GM23248 (cell line): ENCODE measurements around the gene LONP2. TPM values are rescaled to one million over a fixed set of nuclear protein-coding genes. Genes with fewer than 3 reads are reported as not detected.

Source experiments
- DNase-seq: peaks from one replicate; pipeline ENCODE4 v3.0.0-alpha.2; 2015
- H2AFZ ChIP-seq: fragments of 200-600 bp; sonication (generic); 2 replicates; pipeline ENCODE4 v1.6.1; 2016; ENCODE audit warnings: antibody characterized with exemption
- H3F3A ChIP-seq: fragments of 200-600 bp; sonication (generic); 2 replicates; pipeline ENCODE4 v1.6.1; 2016; ENCODE audit warnings: mild to moderate bottlenecking, antibody characterized with exemption, mixed run types; ENCODE audit not compliant: insufficient read depth
- H3K27ac ChIP-seq: fragments of 200-600 bp; sonication (generic); 2 replicates; pipeline ENCODE4 v1.5.1; 2016; ENCODE audit warnings: mild to moderate bottlenecking
- H3K27me3 ChIP-seq: fragments of 200-600 bp; sonication (generic); replicated peaks from 2 replicates; pipeline ENCODE4 v1.6.1; 2016; ENCODE audit warnings: mild to moderate bottlenecking; ENCODE audit not compliant: insufficient read depth
- H3K36me3 ChIP-seq: fragments of 200-600 bp; sonication (generic); 2 replicates; pipeline ENCODE4 v1.6.1; 2016; ENCODE audit warnings: low read depth, mild to moderate bottlenecking
- H3K4me1 ChIP-seq: fragments of 200-600 bp; sonication (generic); 2 replicates; pipeline ENCODE4 v1.6.1; 2016; ENCODE audit warnings: mild to moderate bottlenecking; ENCODE audit not compliant: insufficient read depth
- H3K4me2 ChIP-seq: fragments of 200-600 bp; sonication (generic); one replicate; pipeline ENCODE4 v1.6.1; 2016; ENCODE audit warnings: mild to moderate bottlenecking; ENCODE audit not compliant: unreplicated experiment
- H3K4me3 ChIP-seq: fragments of 200-600 bp; sonication (generic); 2 replicates; pipeline ENCODE4 v1.5.1; 2016; ENCODE audit warnings: mild to moderate bottlenecking
- H3K79me2 ChIP-seq: fragments of 200-600 bp; sonication (generic); 2 replicates; pipeline ENCODE4 v1.6.1; 2016; ENCODE audit warnings: mild to moderate bottlenecking; ENCODE audit not compliant: insufficient read depth
- H3K9ac ChIP-seq: fragments of 200-600 bp; sonication (generic); 2 replicates; pipeline ENCODE4 v1.6.1; 2016; ENCODE audit warnings: mild to moderate bottlenecking
- H3K9me2 ChIP-seq: fragments of 200-600 bp; sonication (generic); 2 replicates; pipeline ENCODE4 v1.6.1; 2016; ENCODE audit warnings: mixed run types, mild to moderate bottlenecking, moderate library complexity; ENCODE audit not compliant: insufficient read depth
- H3K9me3 ChIP-seq: fragments of 200-600 bp; sonication (generic); one replicate; pipeline ENCODE4 v1.6.1; 2017; ENCODE audit warnings: low read depth
- H4K20me1 ChIP-seq: fragments of 200-600 bp; sonication (generic); 2 replicates; pipeline ENCODE4 v1.6.0; 2016; ENCODE audit not compliant: insufficient read depth
- EZH2 ChIP-seq: fragments of 200-600 bp; sonication (generic); IDR thresholded peaks from 2 replicates; pipeline ENCODE4 v1.6.1; 2018; ENCODE audit warnings: antibody characterized with exemption, mild to moderate bottlenecking; ENCODE audit not compliant: insufficient read depth, poor library complexity, severe bottlenecking
- EZH2phosphoT487 ChIP-seq: fragments of 200-600 bp; sonication (generic); IDR thresholded peaks from 2 replicates; pipeline ENCODE4 v1.6.1; 2018; ENCODE audit warnings: antibody characterized with exemption, moderate library complexity, mild to moderate bottlenecking, low read depth; ENCODE audit not compliant: insufficient read depth
- WGBS, 2 experiments: methylation state at CpG; one replicate each; pipeline ENCODE4 v1.1.6; 2015 to 2017; ENCODE audit warnings: low lambda C conversion rate in 2 of 2, low coverage in 1 of 2; ENCODE audit errors: missing lambda C conversion rate in 2 of 2; 5-methylcytosine and 5-hydroxymethylcytosine counted together
- in situ Hi-C: fragments of 300-500 bp; cut with MboI; formaldehyde crosslinking; loops from 2 replicates; pipeline ENCODE4 v1.15.0; 2020
- polyA plus RNA-seq: library from polyadenylated mRNA; unstranded; fragments of >200 nt; fragmentation: Nextera tagmentation; extraction: Ambion mirVana; gene quantifications from 2 replicates; pipeline ENCODE4 v1.2.1, GENCODE V29; 2016
- total RNA-seq: library from RNA; depleted of rRNA; stranded (reverse); fragments of >200 nt; shearing (Covaris generic); gene quantifications from 2 replicates; pipeline ENCODE4 v1.2.3, GENCODE V29; 2014; rRNA removed

LONP2 gene
- total RNA-seq (48.3 and 53.9 TPM in 2 replicates), polyA plus RNA-seq (44.6 and 46.5 TPM in 2 replicates)

DNA sequence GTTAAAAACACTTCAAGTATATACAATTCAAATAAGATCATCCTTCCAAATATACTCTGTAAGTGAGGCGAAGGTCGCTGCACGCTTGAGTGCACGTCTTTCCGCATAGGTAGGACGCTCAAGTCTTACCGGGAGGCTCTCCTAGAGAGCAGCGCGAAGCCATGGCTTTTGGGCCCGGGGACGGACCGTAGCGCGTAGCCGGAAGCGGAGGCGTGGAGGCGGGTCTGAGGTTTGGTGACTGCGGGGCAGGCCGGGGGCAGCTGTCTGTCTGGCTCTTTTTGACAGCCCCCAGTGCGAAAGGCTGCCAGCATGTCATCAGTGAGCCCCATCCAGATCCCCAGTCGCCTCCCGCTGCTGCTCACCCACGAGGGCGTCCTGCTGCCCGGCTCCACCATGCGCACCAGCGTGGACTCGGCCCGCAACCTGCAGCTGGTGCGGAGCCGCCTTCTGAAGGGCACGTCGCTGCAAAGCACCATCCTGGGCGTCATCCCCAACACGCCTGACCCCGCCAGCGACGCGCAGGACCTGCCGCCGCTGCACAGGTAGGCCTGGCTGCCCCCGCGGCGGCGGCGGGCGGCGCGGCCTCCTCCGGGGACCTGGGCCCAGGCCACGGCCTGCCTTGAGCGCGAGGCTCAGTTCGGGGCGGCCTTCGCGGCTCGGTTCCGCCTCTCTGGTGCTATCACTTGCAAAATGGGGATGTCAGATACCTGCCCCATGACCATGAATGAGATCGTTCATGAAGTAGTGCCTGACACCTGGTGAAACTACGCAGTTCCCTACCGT is at the start of gene LONP2:
Gene LONP2 (plus strand): TSS at position 221 of the 783 bp plus-strand sequence. CDS start 89 bp downstream, at position 310.
- Histone ChIP-seq H3K27ac (peak within 1 kb of the TSS; percentile 54), H3F3A (no peaks in the 10 kb centered on the region), H3K79me2 (peaks cover 54% of the 10 kb centered on the region), H4K20me1 (no peaks in the 10 kb centered on the region), H3K9me3 (no peaks in the 10 kb centered on the region), H3K36me3 (no peaks in the 10 kb centered on the region), H3K4me1 (peaks cover 18% of the 10 kb centered on the region), H3K27me3 (no peaks in the 10 kb centered on the region), H3K4me3 (peak within 1 kb of the TSS; percentile 90), H3K9ac (peak within 1 kb of the TSS; percentile 93), H3K9me2 (no peaks in the 10 kb centered on the region), H2AFZ (peak within 1 kb of the TSS; percentile 75), H3K4me2 (peak within 1 kb of the TSS; percentile 98)
- TF ChIP-seq EZH2: no peak
- TF ChIP-seq EZH2phosphoT487: no peak
- in situ Hi-C loops: no loop called here
- WGBS, 2 experiments: 2 to 3% methylated on average over 50 to 63 of the region's 63 CpGs
- peak; percentile 93 for DNase-seq

DNA sequence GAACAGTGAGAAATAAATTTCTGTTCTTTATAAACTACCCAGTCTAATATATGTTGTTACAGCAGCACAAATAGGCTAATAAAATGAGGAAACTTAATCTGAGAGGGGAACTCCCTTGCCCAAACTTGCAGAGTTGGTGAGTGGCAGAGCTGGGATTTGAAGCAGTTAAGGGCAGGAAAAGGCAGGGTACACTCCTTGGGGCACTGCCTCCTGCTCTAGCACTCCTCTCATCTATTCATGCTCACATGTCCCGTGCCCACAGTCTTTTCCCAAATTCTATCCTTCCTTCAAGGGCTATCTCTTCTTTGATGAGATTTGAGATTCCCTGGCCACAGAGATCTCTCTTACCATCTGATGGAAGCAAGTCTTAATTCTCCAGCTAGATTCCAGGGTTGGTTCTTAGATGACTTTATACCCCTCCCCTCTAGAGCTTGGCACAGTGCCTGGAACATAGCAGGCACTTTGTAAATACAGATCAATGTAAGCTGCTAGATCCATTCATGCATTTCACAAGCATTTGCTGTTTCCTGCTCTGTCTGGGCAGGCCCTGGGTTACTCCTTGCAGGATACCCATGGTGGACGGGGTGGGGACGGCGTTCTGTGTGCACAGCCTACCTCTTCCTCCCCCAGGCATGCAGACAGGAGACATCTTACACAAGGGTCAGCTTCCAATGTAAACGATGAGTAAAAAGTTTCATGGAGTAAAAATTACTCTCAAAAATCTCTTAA is 49.1 kb upstream of the LONP2 start:
- Histone ChIP-seq H3K9me2 (no peaks in the 10 kb centered on the region), H4K20me1 (no peaks in the 10 kb centered on the region), H3K9me3 (no peaks in the 10 kb centered on the region), H3K27me3 (no peaks in the 10 kb centered on the region), H3K36me3 (no peaks in the 10 kb centered on the region), H3K27ac (no peak overlapping the region), H2AFZ (no peak overlapping the region), H3K4me2 (no peak overlapping the region), H3K9ac (no peak overlapping the region), H3K79me2 (no peaks in the 10 kb centered on the region), H3F3A (no peaks in the 10 kb centered on the region), H3K4me3 (no peak overlapping the region), H3K4me1 (no peaks in the 10 kb centered on the region)
- TF ChIP-seq EZH2: no peak
- no peak for TF ChIP-seq EZH2phosphoT487
- in situ Hi-C loops: no loop called here
- 14 to 20% methylated on average over 5 of the region's 5 CpGs for WGBS, 2 experiments
- DNase-seq: no peak

DNA sequence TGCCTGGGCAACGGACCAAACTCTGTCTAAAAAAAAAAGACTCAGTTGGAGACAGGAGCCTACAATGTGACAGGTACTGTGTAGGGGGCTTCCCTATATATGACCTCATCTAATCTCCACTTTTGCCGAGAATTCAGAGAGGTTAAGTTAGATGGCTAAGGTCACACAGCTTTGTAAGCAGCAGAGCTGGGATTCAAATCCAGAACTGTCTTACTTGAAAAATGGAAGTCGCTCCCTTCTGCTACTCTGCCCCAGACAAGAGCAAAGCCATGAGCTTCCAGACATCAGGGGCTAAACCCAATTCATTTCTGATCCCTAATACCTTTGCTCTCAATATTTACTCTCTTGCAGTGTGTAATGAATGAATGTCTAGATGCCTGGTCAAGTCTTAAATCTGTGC is 46.8 kb upstream of the LONP2 start:
- H3K27me3 ChIP-seq: no peaks in the 10 kb centered on the region
- no peaks in the 10 kb centered on the region for H3K4me1 ChIP-seq
- H3K4me2 ChIP-seq: no peak overlapping the region
- H3K36me3 ChIP-seq: no peaks in the 10 kb centered on the region
- H3F3A ChIP-seq: no peaks in the 10 kb centered on the region
- DNase-seq: no peak
- H4K20me1 ChIP-seq: no peaks in the 10 kb centered on the region
- in situ Hi-C loops: no loop called here
- no peak overlapping the region for H2AFZ ChIP-seq
- WGBS, 2 experiments: 42 to 44% methylated on average over 3 of the region's 3 CpGs
- H3K79me2 ChIP-seq: no peaks in the 10 kb centered on the region
- no peak overlapping the region for H3K4me3 ChIP-seq
- no peak overlapping the region for H3K27ac ChIP-seq
- no peaks in the 10 kb centered on the region for H3K9me3 ChIP-seq
- TF ChIP-seq EZH2phosphoT487: no peak
- no peak for TF ChIP-seq EZH2
- no peaks in the 10 kb centered on the region for H3K9me2 ChIP-seq
- no peak overlapping the region for H3K9ac ChIP-seq

DNA sequence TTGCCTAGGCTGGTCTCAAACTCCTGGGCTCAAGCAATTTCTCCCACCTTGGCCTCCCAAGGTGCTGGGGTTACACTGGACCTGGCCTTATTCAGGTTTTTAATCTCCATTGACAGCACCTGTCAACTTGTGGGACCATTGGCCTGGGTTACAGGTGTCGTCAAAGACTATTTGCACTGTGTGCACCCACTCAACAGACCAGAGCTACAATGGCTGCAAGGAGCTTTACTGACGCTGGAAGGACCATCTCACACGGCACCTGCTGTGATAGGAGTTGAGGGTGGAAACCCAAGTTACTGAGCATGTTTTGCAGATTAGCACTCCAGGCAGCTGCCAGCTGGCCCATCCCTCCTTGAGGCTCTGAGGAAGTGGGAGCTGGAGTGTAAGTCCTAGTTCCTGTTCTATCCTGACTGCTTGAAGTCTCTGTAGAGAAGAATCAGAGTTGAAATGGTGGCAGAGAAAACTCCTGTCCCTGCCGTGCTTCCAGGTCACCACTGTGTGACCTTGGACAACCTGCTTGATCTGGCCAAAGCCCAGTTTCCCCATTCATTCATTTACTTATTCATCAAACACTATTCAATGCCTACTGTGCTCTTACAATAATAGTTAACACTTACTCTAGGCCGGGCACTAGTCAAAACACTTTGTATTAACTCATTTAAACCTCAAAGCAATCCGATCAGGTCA is 42.4 kb upstream of the LONP2 start:
- H2AFZ ChIP-seq: no peak overlapping the region
- no peaks in the 10 kb centered on the region for H3F3A ChIP-seq
- no peaks in the 10 kb centered on the region for H3K36me3 ChIP-seq
- H3K9me3 ChIP-seq: no peaks in the 10 kb centered on the region
- TF ChIP-seq EZH2 (no peak), EZH2phosphoT487 (no peak)
- H3K4me1 ChIP-seq: no peaks in the 10 kb centered on the region
- H3K79me2 ChIP-seq: no peaks in the 10 kb centered on the region
- H3K9me2 ChIP-seq: no peaks in the 10 kb centered on the region
- no peaks in the 10 kb centered on the region for H3K27me3 ChIP-seq
- no peak overlapping the region for H3K4me3 ChIP-seq
- no peak overlapping the region for H3K27ac ChIP-seq
- in situ Hi-C loops: no loop called here
- H3K4me2 ChIP-seq: no peak overlapping the region
- WGBS, 2 experiments: 50 to 53% methylated on average over 6 of the region's 6 CpGs
- no peak overlapping the region for H3K9ac ChIP-seq
- no peaks in the 10 kb centered on the region for H4K20me1 ChIP-seq
- DNase-seq: no peak
